PC-3 (cell line): ENCODE measurements around the gene EPN2.

Experiments used
- CTCF ChIP-seq: fragments of 300-600 bp; sonication (generic); conservative IDR thresholded peaks from 2 replicates; pipeline ENCODE4 v1.5.1; 2017; ENCODE audit warnings: antibody characterized with exemption, low read depth, mild to moderate bottlenecking, low read length
- EZH2phosphoT487 ChIP-seq: fragments of 300-600 bp; sonication (generic); IDR thresholded peaks from 2 replicates; pipeline ENCODE4 v1.6.1; 2018; ENCODE audit warnings: mild to moderate bottlenecking, antibody characterized with exemption, low read length, borderline replicate concordance

- no peak for TF ChIP-seq CTCF
- TF ChIP-seq EZH2phosphoT487, result no peak
Observed at GRCh38 chr17:19263641-19264051, 26.5 kb downstream of the EPN2 start.
